ENCODE results near the gene KIR2DL3.

The KIR2DL3 gene

GRCh38 chr19:54792814-54793213, 54.5 kb downstream of the KIR2DL3 start:
- no peak for DNase-seq (ENCODE audit: low spot score)

GRCh38 chr19:54795758-54796157, 57.4 kb downstream of the KIR2DL3 start:
- DNase-seq (ENCODE audit: low spot score) = no peak

Measured in left forelimb (tissue), 1 donor.